Femur (tissue), 1 donor: ENCODE results near the gene SPTBN4.
"Not testable (repeated sequence)": the region's sequence is repeated elsewhere in the genome, so short reads cannot be mapped to it uniquely, and the experiment has no call there.

Source experiments
- DNase-seq: peaks from one replicate; pipeline ENCODE4 v3.0.0-alpha.2; 2017

Gene SPTBN4

GRCh38 chr19:40510526-40511115 lies 43.8 kb downstream of the SPTBN4 start:
- DNase-seq: no peak

GRCh38 chr19:40511487-40511886 lies 44.7 kb downstream of the SPTBN4 start:
- DNase-seq: no peak

GRCh38 chr19:40512110-40512472 lies 45.3 kb downstream of the SPTBN4 start:
- DNase-seq: no peak

GRCh38 chr19:40512473-40513344 lies 45.9 kb downstream of the SPTBN4 start:
- DNase-seq: no peak

- DNase-seq: no peak
Observed at GRCh38 chr19:40513345-40513678, 46.5 kb downstream of the SPTBN4 start.

GRCh38 chr19:40513741-40514315 lies 47.0 kb downstream of the SPTBN4 start:
- DNase-seq: no peak

GRCh38 chr19:40517248-40517647 lies 50.4 kb downstream of the SPTBN4 start:
- no peak for DNase-seq

- no peak for DNase-seq
Observed at GRCh38 chr19:40519352-40520322, 52.8 kb downstream of the SPTBN4 start.

GRCh38 chr19:40521276-40521675 lies 54.5 kb downstream of the SPTBN4 start:
- DNase-seq: no peak

GRCh38 chr19:40521900-40522299 lies 55.1 kb downstream of the SPTBN4 start:
- DNase-seq: not testable (repeated sequence)

GRCh38 chr19:40523322-40524047 lies 56.7 kb downstream of the SPTBN4 start:
- DNase-seq: peak; percentile 49

GRCh38 chr19:40524133-40524549 lies 57.3 kb downstream of the SPTBN4 start:
- no peak for DNase-seq

GRCh38 chr19:40524655-40525054 lies 57.9 kb downstream of the SPTBN4 start:
- no peak for DNase-seq

- no peak for DNase-seq
Observed at GRCh38 chr19:40525234-40526051, 58.6 kb downstream of the SPTBN4 start.

- no peak for DNase-seq
Observed at GRCh38 chr19:40528078-40528477, 61.3 kb downstream of the SPTBN4 start.

- no peak for DNase-seq
Observed at GRCh38 chr19:40528533-40529092, 61.8 kb downstream of the SPTBN4 start.

- DNase-seq: peak; percentile 90
Observed at GRCh38 chr19:40529093-40529954, 62.5 kb downstream of the SPTBN4 start.

GRCh38 chr19:40530091-40530901 lies 63.5 kb downstream of the SPTBN4 start:
- peak; percentile 59 for DNase-seq

- no peak for DNase-seq
Observed at GRCh38 chr19:40533508-40533907, 66.7 kb downstream of the SPTBN4 start.
